IPS-NIHi7 (cell line): ENCODE measurements around the gene ZNF337.
"Not testable (repeated sequence)": the region's sequence is repeated elsewhere in the genome, so short reads cannot be mapped to it uniquely, and the experiment has no call there.

ENCODE experiments used
- DNase-seq: peaks from one replicate; pipeline ENCODE4 v3.0.0; 2012; ENCODE audit warnings: mixed read lengths; ENCODE audit errors: extremely low spot score

Gene ZNF337

DNA sequence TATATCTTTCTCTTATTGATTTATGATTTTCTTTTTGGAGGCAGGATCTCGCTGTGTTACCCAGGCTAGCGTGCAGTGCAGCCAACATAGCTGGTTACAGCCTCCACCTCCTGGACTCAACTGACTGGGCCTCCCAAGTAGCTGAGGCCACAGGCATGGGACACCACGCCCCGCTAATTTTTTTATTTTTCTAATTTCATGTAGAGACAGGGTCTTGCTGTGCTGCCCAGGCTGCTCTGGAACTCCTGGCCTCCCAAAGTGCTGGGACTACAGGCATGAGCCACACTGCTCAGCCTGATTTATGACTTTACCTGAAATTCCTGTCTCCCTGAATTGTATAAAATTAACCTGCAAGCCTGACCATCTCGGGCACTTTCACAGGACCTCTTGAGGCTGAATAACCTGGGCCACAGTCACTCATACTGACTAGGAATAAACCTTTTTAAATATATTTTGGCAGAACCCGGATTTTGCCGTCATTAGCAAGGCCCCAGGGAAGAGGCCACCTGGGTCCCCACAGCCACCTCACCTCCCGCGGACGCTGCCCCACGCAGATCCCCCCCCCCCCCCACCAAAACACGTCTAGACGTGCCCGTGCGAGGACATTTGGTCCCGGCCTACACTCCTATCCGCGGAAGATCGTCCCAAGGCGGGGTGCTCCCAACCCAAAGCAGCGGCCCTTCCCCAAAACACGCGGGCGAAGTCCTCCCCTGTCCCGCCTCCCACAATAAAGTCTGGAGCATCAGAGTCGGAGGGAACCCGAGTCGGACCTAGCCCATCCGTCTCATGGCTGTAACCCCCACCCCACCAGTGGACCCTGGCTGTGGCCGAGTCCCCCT lies 902 bp downstream of the ZNF337 start:
- DNase-seq: peak; percentile 16

DNA sequence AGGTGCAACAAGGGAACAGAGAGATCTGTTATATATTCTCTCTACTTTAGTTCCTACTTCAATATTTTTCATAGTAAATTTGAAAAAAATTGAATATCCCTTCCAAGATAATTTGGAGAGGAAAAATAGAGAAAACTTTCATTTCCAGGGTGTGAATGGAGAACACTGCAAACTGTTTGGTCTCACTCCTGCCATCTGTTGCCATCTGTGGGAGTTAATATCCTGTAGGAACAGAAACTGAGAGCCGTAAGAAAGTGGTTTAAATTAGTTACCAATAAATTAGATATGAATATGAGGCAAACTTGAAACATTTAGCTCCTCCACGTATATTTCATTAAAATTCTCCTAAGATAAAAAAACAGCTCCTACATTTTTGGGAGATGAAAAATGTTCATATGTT lies 4.2 kb downstream of the ZNF337 start:
- no peak for DNase-seq

DNA sequence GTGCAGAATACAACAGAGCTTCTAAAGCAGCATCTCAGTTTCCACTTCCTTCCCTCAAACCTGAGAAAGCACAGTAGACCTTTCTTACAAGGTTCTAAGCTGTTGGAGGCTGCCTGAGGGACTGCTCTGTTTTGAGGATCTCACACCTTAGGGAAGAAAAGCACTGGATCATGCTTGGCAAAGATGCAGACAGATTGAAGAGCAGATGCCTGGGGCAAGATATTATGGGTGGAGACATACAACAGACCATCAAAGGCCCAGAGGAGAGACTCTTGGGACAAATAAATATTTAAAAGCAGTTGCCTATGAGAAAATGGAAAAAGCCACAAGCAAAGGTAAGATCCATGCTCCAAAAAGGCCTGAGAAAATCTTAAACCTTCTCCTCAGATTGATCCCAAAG lies 6.2 kb downstream of the ZNF337 start:
- DNase-seq: no peak

DNA sequence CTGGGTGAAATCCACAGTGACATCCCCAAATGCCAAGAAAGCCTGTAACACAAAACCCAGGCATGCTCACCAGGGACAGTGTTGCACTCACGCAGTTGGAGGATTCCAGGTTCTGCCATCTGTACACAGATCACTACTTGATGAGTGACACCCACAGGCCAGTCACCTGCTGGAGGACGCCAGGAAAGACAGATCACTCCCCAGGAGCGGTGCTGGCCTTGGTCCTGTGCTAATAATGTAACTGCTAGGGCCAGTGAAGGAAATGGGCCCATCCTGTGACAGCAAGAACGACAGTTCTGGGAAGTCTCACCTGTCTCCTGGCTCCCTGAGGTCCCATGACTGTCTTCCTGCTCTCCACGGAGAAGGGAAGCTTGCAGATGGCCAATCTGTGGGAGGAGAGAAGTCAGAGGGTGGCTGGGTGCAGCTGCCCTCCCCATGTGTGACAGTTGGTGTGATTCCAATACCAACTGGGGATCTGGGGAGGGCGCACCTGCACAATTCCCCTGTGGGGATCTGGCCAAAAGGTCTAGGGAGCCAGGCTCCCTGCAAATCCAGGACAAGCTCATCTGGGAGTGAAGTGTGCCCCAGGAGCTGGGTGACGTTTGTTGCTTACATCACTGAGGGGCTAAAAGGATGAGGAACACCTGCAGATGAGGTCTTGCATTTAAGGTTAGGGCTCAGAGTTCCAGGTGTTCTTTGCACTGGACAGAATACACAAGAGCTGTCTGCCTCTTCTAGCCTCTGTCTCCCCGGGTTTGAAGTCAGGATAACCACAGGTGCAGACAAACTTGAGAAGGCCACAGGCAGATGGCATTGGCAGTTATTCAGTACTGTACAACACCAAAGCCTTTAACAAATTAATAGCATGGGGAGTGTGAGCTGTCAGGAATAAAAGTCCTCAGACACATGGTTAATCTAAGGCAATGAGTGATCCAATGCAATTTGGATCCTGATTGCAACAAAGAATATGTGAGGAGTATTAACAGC lies 10.3 kb downstream of the ZNF337 start:
- DNase-seq: no peak

DNA sequence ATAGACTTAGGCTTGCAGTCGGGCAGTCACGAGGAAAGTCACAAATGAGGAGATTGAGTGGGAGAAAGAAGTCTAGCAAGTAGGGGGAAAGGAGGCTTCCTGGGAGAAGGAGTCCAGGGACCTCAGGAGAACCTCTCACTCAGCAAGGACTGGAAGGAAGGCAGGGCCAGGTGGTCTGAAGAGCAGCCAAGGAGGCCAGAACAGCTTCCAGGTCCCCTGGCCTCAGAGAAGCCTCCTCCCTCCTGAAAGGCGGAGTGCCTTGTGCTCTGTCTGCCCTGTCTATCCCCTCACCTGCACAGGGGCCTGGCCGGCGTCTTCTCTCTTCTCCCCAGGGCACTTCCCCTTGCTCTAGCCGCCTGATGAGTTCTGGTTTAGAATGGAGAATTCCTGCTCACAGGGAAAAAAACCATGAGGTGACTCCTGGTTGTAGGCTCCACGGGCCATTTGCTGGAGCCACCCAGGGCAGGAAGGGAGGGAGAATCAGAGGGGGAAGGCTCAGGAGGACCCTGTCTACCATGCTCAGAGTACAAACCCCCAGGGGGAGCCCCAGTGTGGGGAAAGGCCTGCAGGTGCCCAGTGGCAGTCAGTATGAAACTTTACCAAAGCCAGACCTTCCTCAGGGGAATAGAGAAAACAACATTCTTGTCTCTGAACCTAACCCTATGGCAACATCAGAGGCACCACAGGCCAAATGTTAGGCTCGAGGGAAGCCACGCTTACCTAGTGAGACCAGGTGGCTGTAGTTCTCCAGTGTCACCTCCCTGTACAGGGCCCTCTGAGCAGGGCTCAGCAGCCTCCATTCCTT lies 11.2 kb downstream of the ZNF337 start:
- peak; percentile 24 for DNase-seq

DNA sequence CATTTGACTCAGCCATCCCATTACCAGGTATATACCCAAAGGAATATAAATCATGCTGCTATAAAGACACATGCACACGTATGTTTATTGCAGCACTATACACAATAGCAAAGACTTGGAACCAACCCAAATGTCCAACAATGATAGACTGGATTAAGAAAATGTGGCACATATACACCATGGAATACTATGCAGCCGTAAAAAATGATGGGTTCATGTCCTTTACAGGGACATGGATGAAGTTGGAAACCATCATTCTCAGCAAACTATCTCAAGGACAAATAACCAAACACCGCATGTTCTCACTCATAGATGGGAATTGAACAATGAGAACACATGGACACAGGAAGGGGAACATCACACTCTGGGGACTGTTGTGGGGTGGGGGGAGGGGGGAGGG lies 12.8 kb downstream of the ZNF337 start:
- not testable (repeated sequence) for DNase-seq

DNA sequence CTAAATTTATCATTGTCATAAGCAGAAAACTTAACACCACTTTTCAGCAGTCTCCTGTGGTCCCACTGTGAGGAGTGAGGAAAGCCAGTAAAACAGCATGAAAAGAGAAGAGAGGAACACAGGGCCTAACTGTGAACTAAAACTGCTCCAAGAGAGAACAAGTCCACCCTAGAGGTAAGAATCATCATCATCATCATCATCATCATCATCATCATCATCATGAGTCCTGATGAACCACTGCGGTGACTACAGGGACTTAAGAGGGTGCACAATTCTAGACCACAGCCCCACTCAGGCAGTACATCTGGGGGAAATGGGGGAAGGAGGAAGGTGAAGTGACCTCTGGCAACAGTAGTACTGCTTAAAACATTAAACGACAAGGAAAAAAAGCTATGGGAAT lies 13.6 kb downstream of the ZNF337 start:
- no peak for DNase-seq

DNA sequence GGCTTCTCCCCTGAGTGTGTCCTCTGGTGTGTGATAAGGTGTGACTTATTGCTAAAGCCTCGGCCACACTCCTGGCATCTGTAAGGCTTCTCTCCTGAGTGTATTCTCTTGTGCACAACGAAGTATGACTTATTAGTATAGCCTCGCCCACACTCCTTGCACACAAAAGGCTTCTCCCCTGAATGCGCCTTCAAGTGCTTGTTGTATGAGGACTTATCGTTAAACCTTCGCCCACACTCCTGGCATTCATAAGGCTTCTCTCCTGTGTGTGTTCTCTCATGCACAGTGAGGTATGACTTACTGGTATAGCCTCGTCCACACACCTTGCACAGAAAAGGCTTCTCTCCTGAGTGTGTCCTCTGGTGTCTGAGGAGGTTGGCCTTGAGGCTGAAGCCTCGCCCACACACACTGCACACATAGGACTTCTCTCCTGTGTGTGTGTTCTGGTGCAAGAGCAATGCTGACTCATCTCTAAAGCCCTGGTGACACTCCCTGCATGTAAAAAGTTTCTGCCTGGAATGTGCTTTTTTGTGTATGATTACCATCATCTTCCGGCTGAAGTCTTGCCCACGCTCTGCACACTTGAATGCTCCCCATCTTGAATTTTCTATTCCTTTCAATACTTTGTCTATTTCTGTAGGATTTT lies 20.4 kb downstream of the ZNF337 start:
- no peak for DNase-seq

DNA sequence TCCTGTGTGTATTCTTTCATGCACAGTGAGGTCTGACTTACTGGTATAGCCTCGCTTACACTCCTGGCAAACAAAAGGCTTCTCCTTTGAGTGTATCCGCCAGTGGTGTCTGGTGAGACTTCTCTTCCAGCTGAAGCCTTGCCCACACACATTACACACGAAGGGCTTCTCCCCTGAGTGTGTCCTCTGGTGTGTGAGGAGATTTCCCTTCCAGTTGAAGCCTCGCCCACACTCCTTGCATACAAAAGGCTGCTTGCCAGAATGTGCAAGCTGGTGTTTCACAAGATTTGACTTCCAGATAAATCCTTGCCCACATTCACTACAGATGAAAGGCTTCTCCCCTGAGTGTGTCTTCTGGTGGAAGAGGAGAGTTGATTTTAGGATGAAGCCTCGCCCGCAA lies 21.5 kb downstream of the ZNF337 start:
- no peak for DNase-seq

DNA sequence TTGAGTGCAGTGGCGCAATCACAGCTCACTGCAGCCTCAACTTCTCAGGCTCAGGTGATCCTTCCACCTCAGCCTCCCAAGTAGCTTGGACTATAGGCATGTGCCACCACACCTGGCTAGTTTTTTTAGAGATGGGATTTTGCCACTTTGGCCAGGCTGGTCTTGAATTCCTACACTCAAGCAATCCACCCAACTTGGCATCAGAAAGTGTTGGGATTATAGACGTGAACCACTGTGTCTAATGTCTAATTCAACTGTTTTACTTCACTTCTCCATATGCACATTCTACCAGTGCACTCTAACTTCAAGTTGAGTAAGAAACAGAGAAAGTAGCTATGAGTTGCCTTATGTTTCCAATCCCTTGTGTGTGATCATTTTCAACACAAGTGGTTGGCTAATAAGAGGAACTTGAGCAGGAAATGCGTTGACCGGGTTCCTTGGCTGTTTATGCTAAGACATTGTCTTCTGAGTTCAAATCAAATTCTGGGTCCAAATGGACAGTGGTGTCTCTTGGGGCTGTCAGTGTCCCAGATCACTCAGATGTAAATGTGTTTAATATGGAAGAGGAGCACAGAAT lies 23.9 kb downstream of the ZNF337 start:
- no peak for DNase-seq

DNA sequence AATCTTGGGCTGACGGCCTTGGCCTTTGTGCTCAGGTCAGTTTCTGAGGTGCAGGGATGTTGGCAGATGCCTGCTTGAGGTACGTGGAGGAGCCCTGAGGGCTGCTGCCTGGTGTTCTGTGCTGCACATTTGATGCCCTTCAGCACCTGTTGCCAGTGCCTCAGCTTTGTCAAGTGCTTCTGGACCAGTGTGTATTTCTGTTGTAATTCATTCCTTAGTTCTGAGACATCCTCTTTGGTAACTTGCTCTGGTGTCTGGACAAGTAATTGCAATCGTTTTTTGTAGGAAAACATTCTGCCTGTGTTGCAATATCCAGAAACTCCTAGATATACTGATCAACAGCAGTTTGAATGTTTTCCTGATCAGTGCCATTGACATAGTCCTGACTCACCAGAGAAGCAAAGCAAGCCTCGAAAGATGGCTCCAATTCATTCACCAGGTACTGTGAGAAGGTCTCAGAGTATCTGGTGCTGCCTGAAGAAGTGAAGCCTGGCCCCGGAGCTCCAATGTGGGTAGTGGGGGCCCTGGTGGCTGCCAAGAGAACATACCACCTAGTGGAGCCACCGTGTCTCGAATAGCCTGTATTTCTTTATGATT lies 26.7 kb downstream of the ZNF337 start:
- peak; percentile 54 for DNase-seq

DNA sequence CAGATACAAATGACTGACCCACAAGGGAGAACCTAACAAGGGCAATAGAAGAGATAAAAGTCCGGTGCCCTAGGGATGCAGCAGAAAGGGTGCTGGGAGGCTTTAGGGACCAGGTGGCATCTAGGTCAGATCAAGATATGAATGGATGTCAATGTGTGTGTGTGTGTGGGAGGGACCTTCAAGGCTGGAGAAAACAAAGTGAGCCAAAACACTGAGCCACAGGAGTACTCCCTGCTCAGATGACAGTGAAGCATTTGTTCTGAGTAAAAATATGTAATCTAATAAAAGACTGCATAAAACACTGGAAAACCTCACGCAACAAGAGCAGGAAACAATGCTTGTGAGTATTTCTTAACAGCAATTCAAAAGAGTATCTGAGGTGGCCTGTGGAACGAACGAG lies 28.2 kb downstream of the ZNF337 start:
- DNase-seq: no peak

DNA sequence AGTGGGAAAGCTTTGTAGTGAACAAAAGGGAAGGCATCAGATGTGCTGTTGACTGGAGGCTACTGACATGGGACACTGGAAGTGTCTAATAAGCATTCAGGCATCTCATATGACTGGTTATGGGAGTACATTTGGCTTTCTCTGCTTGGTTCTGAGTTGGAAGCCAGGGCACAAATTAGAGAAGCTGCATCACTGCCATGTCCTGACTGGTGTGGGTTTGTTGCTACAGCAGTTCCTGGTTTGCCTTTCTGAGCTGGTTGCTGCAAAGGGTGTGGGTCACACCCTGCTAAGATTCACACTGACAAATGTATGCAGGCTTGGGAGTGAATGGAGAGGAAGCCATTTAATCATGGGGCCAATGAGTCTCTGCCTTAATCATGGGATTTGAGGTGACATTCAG lies 36.7 kb downstream of the ZNF337 start:
- no peak for DNase-seq

DNA sequence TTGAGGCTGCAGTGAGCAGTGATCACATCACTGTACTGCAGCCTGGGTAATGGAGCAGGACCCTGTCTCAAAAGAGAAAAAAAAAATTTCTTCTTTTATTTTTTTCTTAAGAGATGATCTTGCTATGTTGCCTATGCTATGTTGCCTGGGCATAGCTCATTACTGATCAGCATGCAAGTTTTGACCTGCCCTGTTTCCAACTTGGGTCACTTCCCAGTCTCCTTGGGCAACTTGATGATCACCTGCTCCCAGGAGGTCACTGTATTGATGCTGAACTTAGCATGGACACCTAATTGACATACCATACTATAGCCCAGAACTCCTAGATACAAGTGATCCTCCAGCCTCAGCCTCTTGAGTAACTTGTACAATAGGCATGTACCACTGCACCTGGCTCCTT lies 42.2 kb downstream of the ZNF337 start:
- no peak for DNase-seq

DNA sequence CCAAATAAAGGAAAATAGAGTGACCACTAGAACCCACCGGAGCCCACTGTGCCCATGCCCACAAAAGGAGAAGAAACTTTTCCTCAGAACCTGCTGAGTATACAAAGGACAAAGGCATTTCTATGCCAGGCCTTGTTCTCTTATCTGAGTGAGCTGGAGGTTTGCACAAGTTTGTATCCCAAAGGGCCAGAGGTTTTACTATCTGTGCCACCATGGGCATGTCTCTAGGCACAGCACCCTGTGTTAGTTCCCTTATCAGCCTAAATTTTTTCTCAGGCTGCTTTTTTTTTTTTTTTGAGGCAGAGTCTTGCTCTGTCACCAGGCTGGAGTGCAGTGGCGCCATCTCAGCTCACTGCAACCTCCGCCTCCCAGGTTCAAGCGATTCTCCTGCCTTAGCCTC lies 43.8 kb downstream of the ZNF337 start:
- not testable (repeated sequence) for DNase-seq

DNA sequence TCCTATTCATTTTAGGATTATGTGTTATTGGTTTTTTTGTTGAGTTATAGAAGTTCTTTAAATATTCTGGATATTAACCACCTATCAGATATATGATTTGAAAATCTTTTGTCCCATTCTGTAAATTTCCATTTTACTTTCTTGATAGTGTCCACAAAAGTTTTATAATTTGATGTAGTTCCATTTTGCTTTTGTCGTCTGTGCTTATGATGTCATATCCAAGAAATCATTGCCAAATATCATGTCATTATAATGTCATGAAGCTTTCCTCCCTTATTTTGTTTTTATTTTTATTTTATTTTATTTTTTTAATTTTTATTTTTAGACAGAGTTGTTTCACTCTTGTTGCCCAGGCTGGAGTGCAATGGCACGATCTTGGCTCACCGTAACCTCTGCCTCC lies 51.8 kb downstream of the ZNF337 start:
- DNase-seq: no peak

DNA sequence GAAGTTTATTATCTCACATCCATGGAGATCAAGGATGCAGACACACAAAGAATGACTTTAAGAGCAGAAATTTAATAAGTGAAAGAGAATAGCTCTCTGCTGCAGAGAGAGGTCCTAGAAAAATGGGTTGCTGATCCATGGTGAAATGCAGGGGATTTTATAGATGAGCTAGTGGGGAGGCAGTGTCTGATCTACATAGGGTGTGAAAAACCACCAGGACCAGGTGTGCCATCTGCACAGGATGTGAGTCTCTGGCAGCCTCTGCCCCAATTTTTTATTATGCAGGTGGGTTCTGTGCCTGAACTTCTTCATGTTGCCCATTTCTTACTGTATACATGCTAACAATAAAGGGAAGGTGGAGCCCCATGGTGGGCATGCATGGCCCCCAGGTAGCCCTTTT lies 52.9 kb downstream of the ZNF337 start:
- no peak for DNase-seq

DNA sequence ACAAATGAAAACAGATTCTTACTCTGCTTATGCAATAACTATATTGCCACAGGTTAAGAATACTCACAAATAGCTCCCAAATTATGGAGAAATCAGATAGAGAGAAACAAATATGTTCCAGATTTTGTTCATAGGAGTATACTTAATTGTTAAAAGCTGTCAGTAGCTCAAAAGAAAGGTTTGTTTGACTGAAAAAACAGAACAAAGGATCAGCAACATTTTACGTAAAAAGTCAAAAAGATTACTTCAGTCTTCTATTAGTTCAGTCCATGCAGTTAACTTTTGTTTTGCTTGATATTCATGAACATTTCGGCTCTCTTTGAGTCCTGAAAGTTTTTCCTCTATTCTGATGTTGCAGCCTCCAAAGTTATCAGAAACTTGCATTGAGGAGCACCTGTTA lies 59.4 kb downstream of the ZNF337 start:
- no peak for DNase-seq

DNA sequence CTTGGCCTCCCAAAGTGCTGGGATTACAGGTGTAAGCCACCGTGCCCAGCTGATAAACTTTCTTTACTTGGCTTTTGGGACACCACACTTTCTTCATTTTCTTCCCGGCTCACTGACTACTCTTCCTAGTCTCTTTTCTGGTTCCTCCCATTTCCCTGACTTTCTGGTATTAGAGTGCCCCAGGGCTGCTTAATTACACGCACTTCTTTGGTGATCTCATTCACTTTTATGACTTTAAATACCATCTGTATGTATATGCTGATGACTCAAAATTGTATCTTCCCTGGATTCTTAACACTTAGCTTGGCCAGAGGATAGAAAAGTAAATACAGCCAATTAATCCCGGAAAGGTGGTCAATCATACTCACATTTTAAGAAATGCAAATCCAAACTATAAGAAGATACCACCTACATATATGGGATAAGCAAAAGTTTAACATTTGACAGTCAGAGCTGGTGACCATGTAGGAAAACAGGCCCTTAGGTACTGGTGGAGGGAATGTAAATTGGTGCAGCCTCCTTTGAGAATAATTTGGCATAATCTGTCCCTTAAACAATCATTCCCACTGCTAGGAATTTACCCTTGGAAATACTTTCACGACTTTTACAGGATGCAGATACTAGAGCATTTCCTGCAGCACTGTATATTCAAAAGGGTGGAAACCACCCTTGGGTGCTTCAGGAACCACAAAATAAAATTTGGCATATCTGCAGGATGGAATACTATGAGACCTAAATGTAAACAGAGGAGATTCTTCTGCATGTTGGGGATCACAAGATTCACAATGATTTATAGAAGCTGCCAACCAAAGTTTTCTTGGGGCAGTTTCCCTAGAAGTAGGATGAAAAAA lies 63.5 kb downstream of the ZNF337 start:
- no peak for DNase-seq

DNA sequence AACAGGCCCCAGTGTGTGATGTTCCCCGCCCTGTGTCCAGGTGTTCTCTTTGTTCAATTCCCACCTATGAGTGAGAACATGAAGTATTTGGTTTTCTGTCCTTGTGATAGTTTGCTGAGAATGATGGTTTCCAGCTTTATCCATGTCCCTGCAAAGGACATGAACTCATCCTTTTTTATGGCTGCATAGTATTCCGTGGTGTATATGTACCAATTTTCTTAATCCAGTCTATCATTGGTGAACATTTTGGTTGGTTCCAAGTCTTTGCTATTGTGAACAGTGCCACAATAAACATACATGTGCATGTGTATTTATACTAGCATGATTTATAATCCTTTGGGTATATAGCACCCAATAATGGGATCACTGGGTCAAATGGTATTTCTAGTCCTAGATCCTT lies 66.0 kb downstream of the ZNF337 start:
- DNase-seq: not testable (repeated sequence)
